ENCODE measurements around the gene PXN.

PXN gene

DNA sequence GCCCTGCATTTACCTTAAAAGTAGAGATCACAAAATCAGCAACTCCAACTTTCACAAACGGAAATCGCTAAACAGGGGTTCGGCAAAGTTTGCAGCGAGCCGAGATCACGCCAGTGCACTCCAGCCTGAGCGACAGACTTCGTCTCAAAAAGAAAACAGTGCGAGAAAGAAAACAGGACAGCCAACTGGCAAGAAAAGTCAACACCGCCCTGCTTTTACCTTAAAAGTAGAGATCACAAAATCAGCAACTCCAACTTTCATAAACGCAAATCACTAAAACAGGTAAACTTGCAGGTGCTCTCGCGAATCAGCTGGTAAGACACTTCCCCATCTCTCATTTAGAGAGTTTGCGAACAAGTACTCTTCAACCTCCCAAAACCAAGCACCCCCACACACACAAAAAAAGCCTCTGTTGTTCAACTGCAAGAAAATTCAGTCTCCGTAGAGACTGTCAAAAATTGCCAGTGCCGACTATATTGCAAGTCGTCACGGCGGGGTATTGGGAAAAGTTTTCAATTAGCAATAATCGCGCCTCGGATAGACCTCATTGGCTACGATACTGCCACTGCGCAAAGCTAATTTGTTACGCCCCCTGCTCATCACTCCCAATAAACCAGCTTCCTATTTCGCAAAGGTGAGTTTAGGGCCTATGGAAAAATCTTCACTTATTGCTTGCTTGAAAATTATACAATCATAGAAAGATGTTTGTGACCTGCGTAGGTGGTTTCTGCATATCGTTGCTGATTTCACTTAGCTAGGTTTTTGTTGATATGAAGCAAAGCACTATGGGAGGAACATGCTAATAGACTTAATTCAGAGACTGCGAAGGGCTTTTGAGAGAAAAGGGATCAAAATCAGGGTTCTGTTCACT, 27.4 kb upstream of the PXN start, which contains the start of gene RNU4-1:
Gene RNU4-1 (minus strand): TSS at position 577 of the 871 bp plus-strand sequence.
- Histone ChIP-seq H3K4me3 (ENCODE audit: low read depth, low read length) (peak within 1 kb of the TSS; percentile 63), H3K9me3 (ENCODE audit: control insufficient read depth, insufficient read depth, low read depth, low read length) (no peaks in the 10 kb centered on the region), H3K4me1 (ENCODE audit: control insufficient read depth, insufficient read depth, low read length) (no peaks in the 10 kb centered on the region), H3K27ac (ENCODE audit: extremely low read depth, low read depth, low read length) (peak within 1 kb of the TSS; percentile 100), H3K36me3 (ENCODE audit: control insufficient read depth in 2 of 2, insufficient read depth in 1 of 2, low read length in 2 of 2) (no peaks in the 10 kb centered on the region)
- ChIA-PET CTCF (interaction anchor here (0.7 to 5.5 kb wide), 4 partner anchors 10 to 136 kb away, joined by 4 to 67 read pairs (median 18); partner anchors contain the start of genes RPLP0 and SIRT4), POLR2A (interaction anchor here (0.6 to 5.2 kb wide), 25 partner anchors 9 to 304 kb away, joined by 3 to 194 read pairs (median 6); partner anchors contain the start of genes BICDL1, PLA2G1B, PXN and RAB35)
- TF ChIP-seq ZNF544 (tag by site-specific recombination; IDR thresholded peaks at IDR 0.05) (no peak), ZNF184 (tag by site-specific recombination; IDR thresholded peaks at IDR 0.05) (no peak), ZSCAN16 (tag by site-specific recombination; IDR thresholded peaks at IDR 0.05) (no peak), ZNF391 (tag by site-specific recombination; IDR thresholded peaks at IDR 0.05; ENCODE audit: borderline replicate concordance, low read depth) (no peak), ZNF521 (tag by site-specific recombination; IDR thresholded peaks at IDR 0.05) (no peak), ZNF2 (tag by site-specific recombination; IDR thresholded peaks at IDR 0.05) (no peak), KLF1 (tag by site-specific recombination; IDR thresholded peaks at IDR 0.05) (no peak), ZNF416 (tag by site-specific recombination; IDR thresholded peaks at IDR 0.05) (no peak), ZNF23 (tag by site-specific recombination; IDR thresholded peaks at IDR 0.05; ENCODE audit: borderline replicate concordance) (no peak), ZNF654 (tag by site-specific recombination; IDR thresholded peaks at IDR 0.05; ENCODE audit: low read depth) (no peak), ZNF404 (tag by site-specific recombination; IDR thresholded peaks at IDR 0.05) (no peak), ZNF121 (tag by site-specific recombination; IDR thresholded peaks at IDR 0.05) (no peak; the same call in 1 of the 2 replicates), ZEB2 (tag by site-specific recombination; IDR thresholded peaks at IDR 0.05) (peak; percentile 59), ZNF585B (tag by site-specific recombination; IDR thresholded peaks at IDR 0.05) (no peak), SP3 (tag by site-specific recombination; IDR thresholded peaks at IDR 0.05) (peak; percentile 33), BCL11B (tag by site-specific recombination; IDR thresholded peaks at IDR 0.05; ENCODE audit: low read depth) (no peak), ZNF19 (tag by site-specific recombination; IDR thresholded peaks at IDR 0.05; ENCODE audit: low read depth) (no peak), OSR2 (tag by site-specific recombination; IDR thresholded peaks at IDR 0.05) (no peak), ZNF623 (tag by site-specific recombination; IDR thresholded peaks at IDR 0.05) (no peak), ZNF658 (tag by site-specific recombination; IDR thresholded peaks at IDR 0.05) (no peak), SETDB1 (IDR thresholded peaks at IDR 0.05; ENCODE audit: insufficient read length, low read length) (no peak), ZNF138 (tag by site-specific recombination; IDR thresholded peaks at IDR 0.05; ENCODE audit: borderline replicate concordance) (no peak), SP2 (tag by site-specific recombination; IDR thresholded peaks at IDR 0.05) (peak; percentile 27; the same call in 1 of the 2 replicates), ZNF302 (tag by site-specific recombination; IDR thresholded peaks at IDR 0.05; ENCODE audit: low read depth) (no peak), ZSCAN23 (tag by site-specific recombination; IDR thresholded peaks at IDR 0.05) (no peak), ZNF146 (tag by site-specific recombination; IDR thresholded peaks at IDR 0.05) (peak; percentile 2; the same call in 1 of the 2 replicates), ZNF366 (tag by site-specific recombination; conservative IDR thresholded peaks at IDR 0.05) (peak; percentile 86), SP7 (tag by site-specific recombination; IDR thresholded peaks at IDR 0.05) (peak; percentile 52), MZF1 (tag by site-specific recombination; IDR thresholded peaks at IDR 0.05; ENCODE audit: borderline replicate concordance) (0 out of 2 replicates have a peak, but pooled peaks have one; percentile 55), GLI4 (tag by site-specific recombination; IDR thresholded peaks at IDR 0.05) (no peak), ZNF202 (tag by site-specific recombination; IDR thresholded peaks at IDR 0.05; ENCODE audit: borderline replicate concordance) (no peak), ZBTB20 (tag by site-specific recombination; IDR thresholded peaks at IDR 0.05) (peak; percentile 34; the same call in 1 of the 2 replicates), ZNF426 (tag by site-specific recombination; IDR thresholded peaks at IDR 0.05) (no peak), EGR2 (tag by site-specific recombination; IDR thresholded peaks at IDR 0.05; ENCODE audit: low read depth) (peak; percentile 25; the same call in 1 of the 2 replicates), ZNF664 (tag by site-specific recombination; IDR thresholded peaks at IDR 0.05) (0 out of 2 replicates have a peak, but pooled peaks have one; percentile 49)
- TF ChIP-seq, protein P1, sequence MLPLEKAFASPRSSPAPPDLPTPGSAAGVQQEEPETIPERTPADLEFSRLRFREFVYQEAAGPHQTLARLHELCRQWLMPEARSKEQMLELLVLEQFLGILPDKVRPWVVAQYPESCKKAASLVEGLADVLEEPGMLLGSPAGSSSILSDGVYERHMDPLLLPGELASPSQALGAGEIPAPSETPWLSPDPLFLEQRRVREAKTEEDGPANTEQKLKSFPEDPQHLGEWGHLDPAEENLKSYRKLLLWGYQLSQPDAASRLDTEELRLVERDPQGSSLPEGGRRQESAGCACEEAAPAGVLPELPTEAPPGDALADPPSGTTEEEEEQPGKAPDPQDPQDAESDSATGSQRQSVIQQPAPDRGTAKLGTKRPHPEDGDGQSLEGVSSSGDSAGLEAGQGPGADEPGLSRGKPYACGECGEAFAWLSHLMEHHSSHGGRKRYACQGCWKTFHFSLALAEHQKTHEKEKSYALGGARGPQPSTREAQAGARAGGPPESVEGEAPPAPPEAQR (tag by site-specific recombination; IDR thresholded peaks at IDR 0.05), result no peak
- TF ChIP-seq, protein P2, sequence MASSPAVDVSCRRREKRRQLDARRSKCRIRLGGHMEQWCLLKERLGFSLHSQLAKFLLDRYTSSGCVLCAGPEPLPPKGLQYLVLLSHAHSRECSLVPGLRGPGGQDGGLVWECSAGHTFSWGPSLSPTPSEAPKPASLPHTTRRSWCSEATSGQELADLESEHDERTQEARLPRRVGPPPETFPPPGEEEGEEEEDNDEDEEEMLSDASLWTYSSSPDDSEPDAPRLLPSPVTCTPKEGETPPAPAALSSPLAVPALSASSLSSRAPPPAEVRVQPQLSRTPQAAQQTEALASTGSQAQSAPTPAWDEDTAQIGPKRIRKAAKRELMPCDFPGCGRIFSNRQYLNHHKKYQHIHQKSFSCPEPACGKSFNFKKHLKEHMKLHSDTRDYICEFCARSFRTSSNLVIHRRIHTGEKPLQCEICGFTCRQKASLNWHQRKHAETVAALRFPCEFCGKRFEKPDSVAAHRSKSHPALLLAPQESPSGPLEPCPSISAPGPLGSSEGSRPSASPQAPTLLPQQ (tag by site-specific recombination; IDR thresholded peaks at IDR 0.05), result no peak

Measured in HEK293 (cell line).